Left lung (tissue), 10 donors: ENCODE measurements around the gene COL9A2. TPM values are rescaled to one million over a fixed set of nuclear protein-coding genes. Genes with fewer than 3 reads are reported as not detected.

Experiments
- ATAC-seq: fragments of 200-7000 bp; cut with Tn5 transposase; one replicate; pipeline ENCODE4 v1.9.1; 2020; ENCODE audit warnings: moderate library complexity
- DNase-seq, 4 donors: peaks; one replicate each; pipeline ENCODE4 v3.0.0-alpha.2; 2013 to 2020
- H3K27ac ChIP-seq, 2 donors: fragments of 200-600 bp; sonication (generic) in 1 of 2; one replicate each; pipeline versions ENCODE4 v1.5.0 to v1.8.0; 2020 to 2021
- H3K27me3 ChIP-seq, 2 donors: fragments of 200-600 bp; sonication (generic) in 1 of 2; one replicate each; pipeline versions ENCODE4 v1.5.0 to v1.8.0; 2020 to 2021
- H3K36me3 ChIP-seq, 2 donors: fragments of 200-600 bp; sonication (generic) in 1 of 2; one replicate each; pipeline versions ENCODE4 v1.5.0 to v1.8.0; 2020 to 2021
- H3K4me1 ChIP-seq, 2 donors: fragments of 200-600 bp; one replicate each; pipeline ENCODE4 v1.8.0; 2021
- H3K4me3 ChIP-seq, 2 donors: fragments of 200-600 bp; sonication (generic) in 1 of 2; one replicate each; pipeline versions ENCODE4 v1.5.0 to v1.8.0; 2020 to 2021; ENCODE audit warnings: mild to moderate bottlenecking in 1 of 2
- H3K9me3 ChIP-seq, 2 donors: fragments of 200-600 bp; sonication (generic) in 1 of 2; one replicate each; pipeline versions ENCODE4 v1.5.0 to v1.8.0; 2020 to 2021
- intact Hi-C, 2 donors: fragments of 100-400 bp; cut with DNase I; formaldehyde crosslinking; loops; one replicate each; pipeline versions ENCODE4 v1.11.2 to v1.14.2; 2022
- polyA plus RNA-seq, 6 donors: library from polyadenylated mRNA; unstranded; fragments of 120-200 nt; gene quantifications; one replicate each; pipeline ENCODE4 v1.2.1, GENCODE V29; 2013; ENCODE audit not compliant: insufficient read length in 6 of 6
- total RNA-seq, 2 donors: library from RNA; stranded (reverse); fragmentation: NEBNext Ultra II Directional; extraction: Animal tissue kit (Norgen Biotek cat#: 25700); gene quantifications; one replicate each; pipeline ENCODE4 v1.2.1, GENCODE V29; 2021
- TF ChIP-seq, protein P1 (sequence below), 2 donors: fragments of 200-600 bp; sonication (generic) in 1 of 2; IDR thresholded peaks; one replicate each; pipeline versions ENCODE4 v1.5.0 to v1.8.0; 2021; ENCODE audit warnings: antibody characterized with exemption in 2 of 2
- donor health status: DM: no; HTN: yes; CAD: no.
- donor health status: DM: no; HTN: no; CAD: no.

The COL9A2 gene
- total and polyA plus RNA-seq, 8 donors: 1.1 to 29.7 (median 19.9) TPM

- ATAC-seq (no peak), DNase-seq (no peak)
- intact Hi-C loops: no loop called here
- TF ChIP-seq, protein P1, sequence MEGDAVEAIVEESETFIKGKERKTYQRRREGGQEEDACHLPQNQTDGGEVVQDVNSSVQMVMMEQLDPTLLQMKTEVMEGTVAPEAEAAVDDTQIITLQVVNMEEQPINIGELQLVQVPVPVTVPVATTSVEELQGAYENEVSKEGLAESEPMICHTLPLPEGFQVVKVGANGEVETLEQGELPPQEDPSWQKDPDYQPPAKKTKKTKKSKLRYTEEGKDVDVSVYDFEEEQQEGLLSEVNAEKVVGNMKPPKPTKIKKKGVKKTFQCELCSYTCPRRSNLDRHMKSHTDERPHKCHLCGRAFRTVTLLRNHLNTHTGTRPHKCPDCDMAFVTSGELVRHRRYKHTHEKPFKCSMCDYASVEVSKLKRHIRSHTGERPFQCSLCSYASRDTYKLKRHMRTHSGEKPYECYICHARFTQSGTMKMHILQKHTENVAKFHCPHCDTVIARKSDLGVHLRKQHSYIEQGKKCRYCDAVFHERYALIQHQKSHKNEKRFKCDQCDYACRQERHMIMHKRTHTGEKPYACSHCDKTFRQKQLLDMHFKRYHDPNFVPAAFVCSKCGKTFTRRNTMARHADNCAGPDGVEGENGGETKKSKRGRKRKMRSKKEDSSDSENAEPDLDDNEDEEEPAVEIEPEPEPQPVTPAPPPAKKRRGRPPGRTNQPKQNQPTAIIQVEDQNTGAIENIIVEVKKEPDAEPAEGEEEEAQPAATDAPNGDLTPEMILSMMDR (IDR thresholded peaks at IDR 0.05): no peak
- Histone ChIP-seq H3K27ac (peak overlapping the region; percentile 97 to 98), H3K4me3 (peak overlapping the region; percentile 61 to 95), H3K27me3 (no peaks in the 10 kb centered on the region), H3K36me3 (peaks cover 0 to 15% of the 10 kb centered on the region in 2 donors), H3K4me1 (peaks cover 8 to 44% of the 10 kb centered on the region in 2 donors), H3K9me3 (no peaks in the 10 kb centered on the region)
Observed at GRCh38 chr1:40256401-40257084, 60.5 kb downstream of the COL9A2 start.

- no peak for ATAC-seq
- peaks cover 8 to 36% of the 10 kb centered on the region in 2 donors for H3K4me1 ChIP-seq
- H3K4me3 ChIP-seq: no peak overlapping the region
- H3K27me3 ChIP-seq: no peaks in the 10 kb centered on the region
- no peaks in the 10 kb centered on the region for H3K9me3 ChIP-seq
- TF ChIP-seq, protein P1 (IDR thresholded peaks at IDR 0.05): no peak
- intact Hi-C loops: no loop called here
- peaks cover 0 to 1% of the 10 kb centered on the region in 2 donors for H3K36me3 ChIP-seq
- H3K27ac ChIP-seq: no peak overlapping the region
- DNase-seq: no peak
Observed at GRCh38 chr1:40255231-40255630, 61.9 kb downstream of the COL9A2 start.

DNA sequence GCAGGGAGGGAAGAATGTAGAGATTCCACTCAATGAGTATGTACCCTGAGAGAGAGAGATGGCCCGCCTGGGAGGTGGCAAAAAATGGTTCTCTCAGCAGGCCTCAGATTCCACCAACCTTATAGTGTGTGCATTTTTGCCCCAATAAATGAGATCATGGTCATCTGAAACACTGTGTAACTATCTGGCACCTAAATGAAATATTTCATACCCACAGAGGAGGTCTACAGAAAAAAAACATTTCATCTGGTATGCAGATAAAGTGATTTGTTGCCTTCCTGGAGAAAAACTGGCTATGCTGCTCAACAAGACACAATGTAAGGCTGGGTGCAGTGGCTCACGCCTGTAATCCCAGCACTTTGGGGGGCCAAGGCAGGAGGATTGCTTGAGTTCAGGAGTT lies 64.5 kb downstream of the COL9A2 start:
- ATAC-seq (no peak), DNase-seq (no peak)
- H3K9me3 ChIP-seq: no peaks in the 10 kb centered on the region
- intact Hi-C loops: no loop called here
- H3K27ac ChIP-seq: no peak overlapping the region
- TF ChIP-seq, protein P1 (IDR thresholded peaks at IDR 0.05): no peak
- no peaks in the 10 kb centered on the region for H3K36me3 ChIP-seq
- H3K4me3 ChIP-seq: no peak overlapping the region
- peaks cover 0 to 18% of the 10 kb centered on the region in 2 donors for H3K4me1 ChIP-seq
- H3K27me3 ChIP-seq: no peaks in the 10 kb centered on the region

GRCh38 chr1:40251456-40251855 lies 65.6 kb downstream of the COL9A2 start:
- intact Hi-C loops: no loop called here
- no peaks in the 10 kb centered on the region for H3K9me3 ChIP-seq
- DNase-seq (no peak), ATAC-seq (no peak)
- TF ChIP-seq, protein P1 (IDR thresholded peaks at IDR 0.05): no peak
- H3K4me1 ChIP-seq: peaks cover 0 to 12% of the 10 kb centered on the region in 2 donors
- H3K4me3 ChIP-seq: no peak overlapping the region
- no peaks in the 10 kb centered on the region for H3K36me3 ChIP-seq
- no peak overlapping the region for H3K27ac ChIP-seq
- no peaks in the 10 kb centered on the region for H3K27me3 ChIP-seq

Other genes with a start within 250 kb of the COL9A2 start
- gene PPT1, start 220.0 kb downstream of the COL9A2 start, total RNA-seq: 100 to 1,000 TPM; 164 to 195 TPM
- 100 to 1,000 TPM in 2 of 6 donors, 10 to 100 TPM in 4; 87.3 to 112 (median 97.4) TPM for gene PPT1, start 220.0 kb downstream of the COL9A2 start, polyA plus RNA-seq
- 10 to 100 TPM; 11.2 to 12.7 TPM for gene RLF, start 155.9 kb downstream of the COL9A2 start, total RNA-seq
- 10 to 100 TPM; 23.3 to 34.4 (median 26.4) TPM for gene RLF, start 155.9 kb downstream of the COL9A2 start, polyA plus RNA-seq
- under 1 TPM in 1 of 2 donors, not detected in 1; 0.55 TPM for gene TMCO2, start 69.3 kb downstream of the COL9A2 start, total RNA-seq
- not detected for gene TMCO2, start 69.3 kb downstream of the COL9A2 start, polyA plus RNA-seq
- 10 to 100 TPM; 54.5 to 57.2 TPM for gene ZMPSTE24, start 59.0 kb downstream of the COL9A2 start, total RNA-seq
- gene ZMPSTE24, start 59.0 kb downstream of the COL9A2 start, polyA plus RNA-seq: 10 to 100 TPM; 38.7 to 49.3 (median 43.7) TPM
- 10 to 100 TPM; 39.8 to 77.3 TPM for gene SMAP2, start 56.4 kb upstream of the COL9A2 start, total RNA-seq
- 10 to 100 TPM; 22.1 to 26.6 (median 24.3) TPM for gene SMAP2, start 56.4 kb upstream of the COL9A2 start, polyA plus RNA-seq
- gene ZFP69B, start 133.2 kb upstream of the COL9A2 start, total RNA-seq: 1 to 10 TPM; 2.3 to 2.5 TPM
- gene ZFP69B, start 133.2 kb upstream of the COL9A2 start, polyA plus RNA-seq: 1 to 10 TPM; 5.6 to 7.3 (median 6.5) TPM
- gene ZFP69, start 160.0 kb upstream of the COL9A2 start, total RNA-seq: 1 to 10 TPM; 2.9 to 3.8 TPM
- 10 to 100 TPM in 2 of 6 donors, 1 to 10 TPM in 4; 8.1 to 11.2 (median 8.6) TPM for gene ZFP69, start 160.0 kb upstream of the COL9A2 start, polyA plus RNA-seq
- 1 to 10 TPM; 8.2 to 8.5 TPM for gene EXO5, start 191.5 kb upstream of the COL9A2 start, total RNA-seq
- gene EXO5, start 191.5 kb upstream of the COL9A2 start, polyA plus RNA-seq: 10 to 100 TPM; 10.9 to 15.3 (median 14.1) TPM
- gene ZNF684, start 214.4 kb upstream of the COL9A2 start, total RNA-seq: 1 to 10 TPM; 3.7 to 3.8 TPM
- gene ZNF684, start 214.4 kb upstream of the COL9A2 start, polyA plus RNA-seq: 10 to 100 TPM in 1 of 6 donors, 1 to 10 TPM in 5; 7.2 to 10.0 (median 8.8) TPM